ENCODE measurements around the gene CACNA1C. TPM values are rescaled to one million over a fixed set of nuclear protein-coding genes. Genes with fewer than 3 reads are reported as not detected.
"Not testable (repeated sequence)": the region's sequence is repeated elsewhere in the genome, so short reads cannot be mapped to it uniquely, and the experiment has no call there.

The CACNA1C gene
- total RNA-seq, 2 experiments from 2014 or later, result 0.69 to 1.4 TPM

DNA sequence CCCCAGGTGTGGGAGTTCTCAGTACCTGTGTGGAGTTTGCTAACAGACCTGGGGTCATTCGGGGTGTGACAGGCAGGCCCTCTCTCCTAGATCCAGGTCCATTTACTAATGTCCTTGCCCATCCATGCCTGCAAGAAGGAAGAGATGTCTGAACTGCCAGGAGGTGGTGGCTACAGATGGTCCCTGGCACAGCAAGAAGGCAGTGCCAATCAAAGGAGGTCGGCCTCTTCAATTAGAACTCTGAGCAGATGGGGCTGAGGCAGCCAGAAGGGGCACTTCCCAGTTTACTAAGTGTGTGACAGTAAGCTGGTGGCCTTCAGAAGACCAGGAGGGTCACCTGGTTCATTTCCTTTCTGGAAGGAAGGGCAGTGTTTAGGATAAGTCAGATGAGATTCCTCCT lies 202.5 kb downstream of the CACNA1C start:
- no peaks in the 10 kb centered on the region for H3K9me2 ChIP-seq (ENCODE audit: insufficient read depth, low read length)
- TF ChIP-seq, protein P1, sequence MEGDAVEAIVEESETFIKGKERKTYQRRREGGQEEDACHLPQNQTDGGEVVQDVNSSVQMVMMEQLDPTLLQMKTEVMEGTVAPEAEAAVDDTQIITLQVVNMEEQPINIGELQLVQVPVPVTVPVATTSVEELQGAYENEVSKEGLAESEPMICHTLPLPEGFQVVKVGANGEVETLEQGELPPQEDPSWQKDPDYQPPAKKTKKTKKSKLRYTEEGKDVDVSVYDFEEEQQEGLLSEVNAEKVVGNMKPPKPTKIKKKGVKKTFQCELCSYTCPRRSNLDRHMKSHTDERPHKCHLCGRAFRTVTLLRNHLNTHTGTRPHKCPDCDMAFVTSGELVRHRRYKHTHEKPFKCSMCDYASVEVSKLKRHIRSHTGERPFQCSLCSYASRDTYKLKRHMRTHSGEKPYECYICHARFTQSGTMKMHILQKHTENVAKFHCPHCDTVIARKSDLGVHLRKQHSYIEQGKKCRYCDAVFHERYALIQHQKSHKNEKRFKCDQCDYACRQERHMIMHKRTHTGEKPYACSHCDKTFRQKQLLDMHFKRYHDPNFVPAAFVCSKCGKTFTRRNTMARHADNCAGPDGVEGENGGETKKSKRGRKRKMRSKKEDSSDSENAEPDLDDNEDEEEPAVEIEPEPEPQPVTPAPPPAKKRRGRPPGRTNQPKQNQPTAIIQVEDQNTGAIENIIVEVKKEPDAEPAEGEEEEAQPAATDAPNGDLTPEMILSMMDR (conservative IDR thresholded peaks at IDR 0.05; ENCODE audit: low read length), result no peak
- DNase-seq (ENCODE audit: low spot score), result no peak
- no TSS peak for BruUV-seq (replicated peaks)
- intact Hi-C loops (cut with micrococcal nuclease; ENCODE audit: unreplicated experiment), result no loop called here
- peaks cover 48% of the 10 kb centered on the region for H3K4me1 ChIP-seq (ENCODE audit: insufficient read depth, low read length, poor library complexity, severe bottlenecking)
- POLR2A ChIA-PET, result interaction anchor here (0.7 to 1.0 kb wide), 2 partner anchors 14 to 53 kb away, joined by 3 to 6 read pairs; no protein-coding TSS in a partner anchor
- H3K27ac ChIP-seq (ENCODE audit: low read depth, low read length, poor library complexity, severe bottlenecking), result no peak overlapping the region
- H3K9me3 ChIP-seq (ENCODE audit: low read length), result peaks cover 5% of the 10 kb centered on the region; the same call in 1 of the 2 replicates
- no peak overlapping the region for H2AFZ ChIP-seq (ENCODE audit: low read length)
- H3K4me3 ChIP-seq (ENCODE audit: low read depth, low read length, poor library complexity, severe bottlenecking), result no peak overlapping the region
- CTCF ChIA-PET (ENCODE audit: unreplicated experiment), result no interaction called here
- H4K20me1 ChIP-seq (ENCODE audit: insufficient read depth, low read length), result no peaks in the 10 kb centered on the region
- no peaks in the 10 kb centered on the region for H3K79me2 ChIP-seq (ENCODE audit: insufficient read depth, low read depth, low read length)
- H3K4me2 ChIP-seq (ENCODE audit: low read length), result no peak overlapping the region
- no peaks in the 10 kb centered on the region for H3K36me3 ChIP-seq (ENCODE audit: insufficient read depth, low read length)

DNA sequence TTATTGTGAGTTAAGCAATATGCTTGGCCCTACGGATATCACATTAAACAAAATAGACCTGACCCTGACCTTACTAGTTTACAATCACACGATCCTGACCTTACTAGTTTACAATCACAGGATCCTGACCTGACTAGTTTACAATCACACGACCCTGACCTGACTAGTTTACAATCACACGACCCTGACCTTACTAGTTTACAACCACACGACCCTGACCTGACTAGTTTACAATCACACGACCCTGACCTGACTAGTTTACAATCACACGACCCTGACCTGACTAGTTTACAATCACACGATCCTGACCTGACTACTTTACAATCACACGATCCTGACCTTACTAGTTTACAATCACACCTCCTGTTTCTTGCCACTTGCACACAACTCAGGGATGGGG lies 202.9 kb downstream of the CACNA1C start:
- H3K27ac ChIP-seq (ENCODE audit: low read depth, low read length, poor library complexity, severe bottlenecking); H3K4me3 ChIP-seq (ENCODE audit: low read depth, low read length, poor library complexity, severe bottlenecking); H3K36me3 ChIP-seq (ENCODE audit: insufficient read depth, low read length); DNase-seq (ENCODE audit: low spot score); H3K9me2 ChIP-seq (ENCODE audit: insufficient read depth, low read length); H4K20me1 ChIP-seq (ENCODE audit: insufficient read depth, low read length); H3K9me3 ChIP-seq (ENCODE audit: low read length); BruUV-seq (replicated peaks); CTCF ChIA-PET (ENCODE audit: unreplicated experiment); H2AFZ ChIP-seq (ENCODE audit: low read length); H3K79me2 ChIP-seq (ENCODE audit: insufficient read depth, low read depth, low read length); H3K4me2 ChIP-seq (ENCODE audit: low read length); intact Hi-C loops (cut with micrococcal nuclease; ENCODE audit: unreplicated experiment): not testable (repeated sequence)
- peaks cover 44% of the 10 kb centered on the region for H3K4me1 ChIP-seq (ENCODE audit: insufficient read depth, low read length, poor library complexity, severe bottlenecking)
- POLR2A ChIA-PET, result interaction anchor here (1.0 kb wide), 1 partner anchor 14 kb away, joined by 3 read pairs; no protein-coding TSS in a partner anchor

DNA sequence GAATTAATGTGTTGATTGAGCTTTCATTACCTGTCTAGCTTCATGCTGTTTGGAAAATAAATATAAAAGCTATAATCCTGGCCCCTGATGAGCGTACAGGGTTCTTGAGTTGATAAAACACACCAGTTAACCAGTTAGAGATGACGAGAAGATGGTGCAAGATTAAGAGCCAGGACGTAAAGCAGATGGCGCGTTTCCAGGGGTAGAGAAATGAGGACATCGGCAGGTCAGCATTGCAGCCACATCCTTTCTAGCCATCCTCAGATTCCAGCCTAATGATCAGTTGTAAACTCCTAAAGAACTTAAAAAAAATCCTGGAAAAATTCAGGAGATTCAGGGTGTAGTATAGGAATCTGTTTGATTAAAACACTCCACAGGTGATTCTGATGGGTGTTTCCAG lies 203.7 kb downstream of the CACNA1C start:
- TF ChIP-seq, protein P1 (conservative IDR thresholded peaks at IDR 0.05; ENCODE audit: low read length), result no peak
- no peak for TF ChIP-seq EZH2phosphoT487 (IDR thresholded peaks at IDR 0.05; ENCODE audit: borderline replicate concordance, low read depth, low read length)
- no TSS peak for BruUV-seq (replicated peaks)

More for the DNA sequence above, 203.7 kb downstream of the CACNA1C start:
- Histone ChIP-seq H3K4me2 (ENCODE audit: low read length) (no peak overlapping the region), H3K36me3 (ENCODE audit: insufficient read depth, low read length) (no peaks in the 10 kb centered on the region), H3K9me2 (ENCODE audit: insufficient read depth, low read length) (no peaks in the 10 kb centered on the region), H2AFZ (ENCODE audit: low read length) (no peak overlapping the region), H3K4me1 (ENCODE audit: insufficient read depth, low read length, poor library complexity, severe bottlenecking) (peaks cover 37% of the 10 kb centered on the region), H3K4me3 (ENCODE audit: low read depth, low read length, poor library complexity, severe bottlenecking) (no peak overlapping the region), H4K20me1 (ENCODE audit: insufficient read depth, low read length) (no peaks in the 10 kb centered on the region), H3K9me3 (ENCODE audit: low read length) (peaks cover 5% of the 10 kb centered on the region; the same call in 1 of the 2 replicates), H3K79me2 (ENCODE audit: insufficient read depth, low read depth, low read length) (no peaks in the 10 kb centered on the region), H3K27ac (ENCODE audit: low read depth, low read length, poor library complexity, severe bottlenecking) (no peak overlapping the region)
- ChIA-PET POLR2A (interaction anchor here (1.0 kb wide), 1 partner anchor 13 kb away, joined by 3 read pairs; no protein-coding TSS in a partner anchor), CTCF (ENCODE audit: unreplicated experiment) (no interaction called here)
- no peak for DNase-seq (ENCODE audit: low spot score)
- intact Hi-C loops (cut with micrococcal nuclease; ENCODE audit: unreplicated experiment), result no loop called here
